Stomach smooth muscle (tissue), 2 donors: ENCODE results near the gene ZFAND6.
"Not testable (repeated sequence)": the region's sequence is repeated elsewhere in the genome, so short reads cannot be mapped to it uniquely, and the experiment has no call there.

Source experiments
- H3K27ac ChIP-seq: one replicate; pipeline ENCODE4 v1.7.0; 2013; ENCODE audit warnings: mild to moderate bottlenecking, low read length, inconsistent platforms
- H3K27me3 ChIP-seq, 2 donors: one replicate each; pipeline ENCODE4 v1.7.0; 2013; ENCODE audit warnings: low read length in 2 of 2; ENCODE audit not compliant: insufficient read depth in 2 of 2, control insufficient read depth in 1 of 2
- H3K36me3 ChIP-seq, 2 donors: one replicate each; pipeline ENCODE4 v1.7.0; 2013; ENCODE audit warnings: low read length in 2 of 2; ENCODE audit not compliant: control insufficient read depth in 2 of 2, insufficient read depth in 2 of 2
- H3K4me1 ChIP-seq: one replicate; pipeline ENCODE4 v1.7.0; 2013; ENCODE audit warnings: low read length; ENCODE audit not compliant: control insufficient read depth, insufficient read depth
- H3K4me3 ChIP-seq, 2 donors: one replicate each; pipeline ENCODE4 v1.7.0; 2013; ENCODE audit warnings: low read length in 2 of 2
- H3K9ac ChIP-seq, 2 donors: one replicate each; pipeline ENCODE4 v1.7.0; 2013; ENCODE audit warnings: low read length in 2 of 2, mild to moderate bottlenecking in 1 of 2
- H3K9me3 ChIP-seq, 2 donors: one replicate each; pipeline ENCODE4 v1.7.0; 2013; ENCODE audit warnings: low read length in 2 of 2; ENCODE audit not compliant: control insufficient read depth in 2 of 2
- donor health status: healthy.
- donor health status: Pancreatic carcinoma.

Gene ZFAND6

GRCh38 chr15:80058851-80059785 lies at the start of gene ZFAND6:
Gene ZFAND6, plus strand, starts transcription at chr15:80059676. Its CDS starts 60,669 bp downstream, at chr15:80120345.
- Histone ChIP-seq H3K9ac (peak within 1 kb of the TSS; percentile 74 to 94), H3K4me1 (peaks cover 6% of the 10 kb centered on the region), H3K9me3 (no peaks in the 10 kb centered on the region), H3K27ac (peak within 1 kb of the TSS; percentile 64), H3K4me3 (peak within 1 kb of the TSS; percentile 83 to 93), H3K36me3 (no peaks in the 10 kb centered on the region), H3K27me3 (no peaks in the 10 kb centered on the region)

- H3K27me3 ChIP-seq = no peaks in the 10 kb centered on the region
- H3K9me3 ChIP-seq = no peaks in the 10 kb centered on the region
- no peak overlapping the region for H3K27ac ChIP-seq
- H3K4me1 ChIP-seq = no peaks in the 10 kb centered on the region
- H3K4me3 ChIP-seq = no peak overlapping the region
- no peaks in the 10 kb centered on the region for H3K36me3 ChIP-seq
- H3K9ac ChIP-seq = no peak overlapping the region
Measured at GRCh38 chr15:80010131-80010673, 49.3 kb upstream of the ZFAND6 start.

- H3K9me3 ChIP-seq, H3K4me1 ChIP-seq, H3K27ac ChIP-seq, H3K4me3 ChIP-seq, H3K36me3 ChIP-seq, H3K9ac ChIP-seq, H3K27me3 ChIP-seq: not testable (repeated sequence)
Measured at GRCh38 chr15:80011041-80011523, 48.4 kb upstream of the ZFAND6 start.

- H3K9me3 ChIP-seq = no peaks in the 10 kb centered on the region
- no peak overlapping the region for H3K4me3 ChIP-seq
- no peak overlapping the region for H3K27ac ChIP-seq
- H3K27me3 ChIP-seq = no peaks in the 10 kb centered on the region
- H3K4me1 ChIP-seq = no peaks in the 10 kb centered on the region
- no peak overlapping the region for H3K9ac ChIP-seq
- H3K36me3 ChIP-seq = no peaks in the 10 kb centered on the region
Measured at GRCh38 chr15:80011596-80011995, 47.9 kb upstream of the ZFAND6 start.

GRCh38 chr15:80012060-80012726 lies 47.3 kb upstream of the ZFAND6 start:
- no peak overlapping the region for H3K27ac ChIP-seq
- no peaks in the 10 kb centered on the region for H3K4me1 ChIP-seq
- no peak overlapping the region for H3K9ac ChIP-seq
- no peaks in the 10 kb centered on the region for H3K27me3 ChIP-seq
- no peaks in the 10 kb centered on the region for H3K36me3 ChIP-seq
- no peak overlapping the region for H3K4me3 ChIP-seq
- H3K9me3 ChIP-seq = no peaks in the 10 kb centered on the region

GRCh38 chr15:80014186-80014585 lies 45.3 kb upstream of the ZFAND6 start:
- H3K9ac ChIP-seq, H3K27me3 ChIP-seq, H3K9me3 ChIP-seq, H3K4me1 ChIP-seq, H3K36me3 ChIP-seq, H3K4me3 ChIP-seq, H3K27ac ChIP-seq: not testable (repeated sequence)

GRCh38 chr15:80015156-80015555 lies 44.3 kb upstream of the ZFAND6 start:
- no peaks in the 10 kb centered on the region for H3K4me1 ChIP-seq
- H3K9ac ChIP-seq = no peak overlapping the region
- H3K4me3 ChIP-seq = no peak overlapping the region
- no peak overlapping the region for H3K27ac ChIP-seq
- no peaks in the 10 kb centered on the region for H3K27me3 ChIP-seq
- no peaks in the 10 kb centered on the region for H3K9me3 ChIP-seq
- no peaks in the 10 kb centered on the region for H3K36me3 ChIP-seq

- H3K9me3 ChIP-seq, H3K4me1 ChIP-seq, H3K4me3 ChIP-seq, H3K27me3 ChIP-seq, H3K36me3 ChIP-seq, H3K9ac ChIP-seq, H3K27ac ChIP-seq: not testable (repeated sequence)
Measured at GRCh38 chr15:80016506-80016905, 43.0 kb upstream of the ZFAND6 start.

- not testable (repeated sequence) for H3K36me3 ChIP-seq, H3K27ac ChIP-seq, H3K9ac ChIP-seq, H3K4me3 ChIP-seq, H3K27me3 ChIP-seq, H3K9me3 ChIP-seq, H3K4me1 ChIP-seq
Measured at GRCh38 chr15:80017139-80017538, 42.3 kb upstream of the ZFAND6 start.

- Histone ChIP-seq H3K9ac (no peak overlapping the region), H3K27ac (no peak overlapping the region)
Measured at GRCh38 chr15:80019168-80019745, 40.2 kb upstream of the ZFAND6 start.

More at GRCh38 chr15:80019168-80019745, 40.2 kb upstream of the ZFAND6 start:
- no peaks in the 10 kb centered on the region for H3K9me3 ChIP-seq
- no peaks in the 10 kb centered on the region for H3K36me3 ChIP-seq
- H3K4me1 ChIP-seq = no peaks in the 10 kb centered on the region
- H3K27me3 ChIP-seq = peaks cover 0 to 2% of the 10 kb centered on the region in 2 donors
- H3K4me3 ChIP-seq = no peak overlapping the region
